ENCODE measurements around the gene PRDM16.

The PRDM16 gene

DNA sequence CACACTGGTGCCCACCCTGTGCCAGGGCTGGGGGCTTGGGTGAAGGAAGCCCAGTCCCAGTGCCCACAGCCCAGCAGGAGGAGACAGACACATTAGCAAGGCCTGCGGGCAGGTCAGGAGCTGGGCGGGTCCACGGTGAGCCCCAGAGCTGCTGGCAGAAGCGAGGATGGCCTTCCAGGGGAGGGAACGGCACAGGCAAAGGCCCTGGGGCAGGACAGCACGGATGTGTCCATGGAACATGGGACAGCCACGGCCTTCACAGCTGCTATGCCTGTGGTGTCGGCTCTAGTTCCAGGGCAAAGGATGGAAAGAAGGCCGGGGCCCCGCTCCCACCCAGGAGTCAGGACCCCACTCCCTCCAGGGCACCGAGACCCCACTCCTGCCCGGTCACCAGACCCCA is 220.5 kb downstream of the PRDM16 start:
- no peak overlapping the region for H3K27ac ChIP-seq
- H3K4me3 ChIP-seq (ENCODE audit: low read depth, low read length): no peak overlapping the region
- no peak for DNase-seq
- no peaks in the 10 kb centered on the region for H3K36me3 ChIP-seq
- H3K27me3 ChIP-seq (ENCODE audit: insufficient read depth, low read depth, severe bottlenecking): no peaks in the 10 kb centered on the region
- no peaks in the 10 kb centered on the region for H3K9me3 ChIP-seq (ENCODE audit: severe bottlenecking)
- TF ChIP-seq, protein P1, sequence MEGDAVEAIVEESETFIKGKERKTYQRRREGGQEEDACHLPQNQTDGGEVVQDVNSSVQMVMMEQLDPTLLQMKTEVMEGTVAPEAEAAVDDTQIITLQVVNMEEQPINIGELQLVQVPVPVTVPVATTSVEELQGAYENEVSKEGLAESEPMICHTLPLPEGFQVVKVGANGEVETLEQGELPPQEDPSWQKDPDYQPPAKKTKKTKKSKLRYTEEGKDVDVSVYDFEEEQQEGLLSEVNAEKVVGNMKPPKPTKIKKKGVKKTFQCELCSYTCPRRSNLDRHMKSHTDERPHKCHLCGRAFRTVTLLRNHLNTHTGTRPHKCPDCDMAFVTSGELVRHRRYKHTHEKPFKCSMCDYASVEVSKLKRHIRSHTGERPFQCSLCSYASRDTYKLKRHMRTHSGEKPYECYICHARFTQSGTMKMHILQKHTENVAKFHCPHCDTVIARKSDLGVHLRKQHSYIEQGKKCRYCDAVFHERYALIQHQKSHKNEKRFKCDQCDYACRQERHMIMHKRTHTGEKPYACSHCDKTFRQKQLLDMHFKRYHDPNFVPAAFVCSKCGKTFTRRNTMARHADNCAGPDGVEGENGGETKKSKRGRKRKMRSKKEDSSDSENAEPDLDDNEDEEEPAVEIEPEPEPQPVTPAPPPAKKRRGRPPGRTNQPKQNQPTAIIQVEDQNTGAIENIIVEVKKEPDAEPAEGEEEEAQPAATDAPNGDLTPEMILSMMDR (IDR thresholded peaks at IDR 0.05; ENCODE audit: low read depth, low read length): no peak

DNA sequence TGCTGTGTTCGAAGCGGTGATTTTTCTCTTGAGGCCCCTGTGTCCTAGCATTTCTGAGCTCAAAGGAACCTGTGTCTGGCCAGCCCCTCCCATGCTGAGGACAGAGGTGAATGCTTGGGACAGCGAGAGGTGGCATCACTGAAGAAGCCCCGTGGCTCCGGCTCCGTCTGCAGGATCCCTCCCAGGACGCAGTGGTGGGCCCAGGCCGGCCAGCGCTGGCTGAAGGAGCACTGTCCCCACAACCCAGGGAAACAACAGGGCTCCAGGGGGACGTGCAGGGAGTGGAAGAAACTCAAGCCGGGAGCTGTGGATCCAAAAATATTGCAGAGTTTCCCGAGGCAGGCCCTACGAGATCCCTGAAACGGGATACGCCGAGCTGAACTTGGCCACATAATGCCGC is 221.4 kb downstream of the PRDM16 start:
- Histone ChIP-seq H3K9me3 (ENCODE audit: severe bottlenecking) (no peaks in the 10 kb centered on the region), H3K27ac (no peak overlapping the region), H3K27me3 (ENCODE audit: insufficient read depth, low read depth, severe bottlenecking) (no peaks in the 10 kb centered on the region), H3K36me3 (no peaks in the 10 kb centered on the region), H3K4me3 (ENCODE audit: low read depth, low read length) (no peak overlapping the region)
- no peak for DNase-seq
- TF ChIP-seq, protein P1 (IDR thresholded peaks at IDR 0.05; ENCODE audit: low read depth, low read length): no peak

DNA sequence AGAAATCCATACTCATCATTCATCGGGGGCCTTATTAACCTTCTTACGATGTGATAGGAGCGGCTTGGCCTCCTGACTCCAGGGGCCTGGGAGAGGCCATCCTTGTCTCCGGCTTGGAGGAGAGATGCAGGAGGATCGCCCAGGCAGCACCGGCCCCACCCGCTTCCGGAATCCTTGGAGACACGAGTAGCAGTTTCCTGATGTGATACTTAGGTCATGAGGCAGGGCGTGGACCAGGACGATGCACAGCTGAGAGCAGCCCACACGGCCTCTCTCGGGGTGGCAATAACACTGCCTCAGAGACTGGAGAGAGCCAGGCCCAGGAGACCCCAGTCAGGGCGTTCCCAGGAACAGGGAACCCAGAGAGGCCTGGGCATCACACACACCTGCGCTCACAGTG is 221.9 kb downstream of the PRDM16 start:
- TF ChIP-seq, protein P1 (IDR thresholded peaks at IDR 0.05; ENCODE audit: low read depth, low read length): no peak
- H3K36me3 ChIP-seq: no peaks in the 10 kb centered on the region
- DNase-seq: no peak
- no peak overlapping the region for H3K27ac ChIP-seq
- no peaks in the 10 kb centered on the region for H3K9me3 ChIP-seq (ENCODE audit: severe bottlenecking)
- no peaks in the 10 kb centered on the region for H3K27me3 ChIP-seq (ENCODE audit: insufficient read depth, low read depth, severe bottlenecking)
- no peak overlapping the region for H3K4me3 ChIP-seq (ENCODE audit: low read depth, low read length)

DNA sequence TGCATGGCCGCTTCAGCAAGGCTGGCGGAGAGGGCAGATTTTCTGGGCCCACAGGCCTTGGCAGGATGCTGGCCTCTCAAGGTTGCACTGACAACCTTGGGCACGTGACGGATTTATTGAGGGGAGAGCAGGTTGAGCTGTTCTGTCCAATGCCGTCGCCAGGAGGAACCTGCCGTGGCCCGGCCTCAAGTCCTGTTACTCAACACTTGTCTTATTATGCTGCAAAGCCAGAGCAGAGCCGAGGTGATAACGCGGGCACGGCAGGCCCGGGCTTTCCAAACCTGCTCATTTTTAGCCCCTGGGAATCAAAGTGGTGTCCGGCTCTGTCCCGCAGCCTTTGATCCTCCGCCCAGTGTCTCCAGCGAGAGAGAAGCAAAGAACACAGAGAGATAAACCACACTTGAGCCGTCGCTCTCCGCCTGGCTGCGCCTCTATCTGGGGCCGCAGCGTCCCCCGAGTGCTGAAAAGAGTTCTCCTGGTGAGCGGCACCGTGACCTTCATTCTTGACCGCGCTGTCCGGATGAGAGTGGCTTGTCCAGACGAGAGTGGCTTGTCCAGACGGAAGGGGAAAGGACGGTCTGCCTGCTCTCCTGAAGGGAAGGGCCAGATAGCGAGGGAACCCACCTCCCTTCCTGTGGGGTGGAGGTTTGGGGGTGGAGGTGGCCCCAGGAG is 223.2 kb downstream of the PRDM16 start:
- H3K27ac ChIP-seq: no peak overlapping the region
- TF ChIP-seq, protein P1 (IDR thresholded peaks at IDR 0.05; ENCODE audit: low read depth, low read length): no peak
- no peak for DNase-seq
- H3K9me3 ChIP-seq (ENCODE audit: severe bottlenecking): no peaks in the 10 kb centered on the region
- no peaks in the 10 kb centered on the region for H3K27me3 ChIP-seq (ENCODE audit: insufficient read depth, low read depth, severe bottlenecking)
- H3K4me3 ChIP-seq (ENCODE audit: low read depth, low read length): no peak overlapping the region
- no peaks in the 10 kb centered on the region for H3K36me3 ChIP-seq

DNA sequence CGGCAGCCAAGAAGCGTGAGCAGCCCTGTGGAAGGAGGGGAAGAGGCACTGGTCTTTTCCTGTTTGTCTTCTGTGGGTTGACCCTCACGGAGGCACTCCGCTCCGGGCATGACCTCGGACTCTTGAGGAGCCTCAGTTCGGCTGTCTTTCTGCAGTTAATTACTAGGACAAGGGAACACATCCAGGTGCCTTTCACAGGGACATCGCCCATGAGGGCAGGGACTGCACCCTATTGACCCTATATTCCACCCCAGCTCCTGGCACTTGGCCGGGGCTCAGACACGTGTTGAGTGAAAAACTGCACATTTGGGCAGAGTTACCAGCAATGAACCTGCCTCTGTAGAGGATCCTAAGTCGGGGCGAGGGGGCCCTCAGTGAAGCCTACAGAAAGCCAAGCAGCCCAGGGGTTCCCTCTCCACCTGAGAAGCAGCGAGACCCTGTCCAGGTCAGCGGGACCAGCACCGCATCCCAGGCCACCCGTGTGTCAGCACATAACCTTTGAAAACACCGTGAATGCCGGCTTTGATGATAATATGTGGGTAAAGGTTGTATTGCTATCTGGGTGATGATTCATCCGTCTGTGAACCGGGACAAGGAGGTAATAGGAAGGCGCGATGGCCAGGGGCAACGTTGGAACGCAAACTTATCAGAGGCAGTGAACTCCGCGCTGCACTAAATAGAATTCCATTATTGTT is 224.0 kb downstream of the PRDM16 start:
- Histone ChIP-seq H3K36me3 (no peaks in the 10 kb centered on the region), H3K4me3 (ENCODE audit: low read depth, low read length) (no peak overlapping the region), H3K27ac (no peak overlapping the region), H3K27me3 (ENCODE audit: insufficient read depth, low read depth, severe bottlenecking) (no peaks in the 10 kb centered on the region), H3K9me3 (ENCODE audit: severe bottlenecking) (no peaks in the 10 kb centered on the region)
- no peak for DNase-seq
- TF ChIP-seq, protein P1 (IDR thresholded peaks at IDR 0.05; ENCODE audit: low read depth, low read length): no peak

Measured in WERI-Rb-1 (cell line).